ENCODE data around the gene USP2.

USP2 gene

DNA sequence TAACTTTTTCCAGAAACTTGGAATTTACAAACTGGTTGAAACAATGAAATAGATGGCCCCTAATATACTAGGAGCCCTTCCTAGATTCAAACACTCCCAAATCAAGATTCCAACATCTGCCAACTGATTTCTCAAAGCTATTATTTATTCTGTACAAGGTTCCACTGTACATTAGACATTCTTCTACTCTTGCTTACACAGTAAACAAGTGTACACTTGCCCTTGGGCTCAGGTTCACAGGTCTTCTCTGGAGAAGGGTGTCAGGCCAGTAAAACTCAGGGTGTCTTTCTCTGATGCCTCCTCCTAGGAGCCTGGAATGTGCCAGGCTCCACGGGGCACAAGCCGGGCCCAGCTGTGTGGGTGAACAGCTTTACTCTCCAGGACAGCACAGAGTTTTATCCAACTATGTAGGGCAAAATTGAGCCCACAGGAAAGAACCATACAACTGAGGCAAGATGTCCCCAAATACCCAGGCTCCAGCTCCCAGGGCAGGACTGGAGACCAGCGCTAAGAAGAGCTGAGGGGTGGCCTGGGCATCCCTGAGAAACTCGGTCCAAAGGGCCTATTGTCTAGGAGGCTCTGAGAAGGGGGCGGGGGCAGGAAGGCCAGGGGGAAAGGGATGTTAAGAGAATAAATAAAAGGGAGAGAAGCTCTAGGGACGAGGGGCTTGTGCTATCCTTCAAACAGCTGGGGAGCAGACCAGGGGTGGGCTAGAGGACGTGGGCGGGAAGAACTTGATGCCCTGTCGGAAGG, 26.2 kb downstream of the USP2 start:
- no peaks in the 10 kb centered on the region for H3K9me3 ChIP-seq (ENCODE audit: insufficient read depth, low read length)
- H3K36me3 ChIP-seq (ENCODE audit: low read length), result no peaks in the 10 kb centered on the region
- no peaks in the 10 kb centered on the region for H3K27me3 ChIP-seq (ENCODE audit: low read length)
- H3K4me2 ChIP-seq (ENCODE audit: low read depth, low read length, poor library complexity, severe bottlenecking), result no peak overlapping the region
- no peak overlapping the region for H2AFZ ChIP-seq (ENCODE audit: low read depth, low read length, severe bottlenecking)
- H3K79me2 ChIP-seq (ENCODE audit: insufficient read depth, low read length), result no peaks in the 10 kb centered on the region
- no peak overlapping the region for H3K4me3 ChIP-seq (ENCODE audit: insufficient read depth, low read length, poor library complexity, severe bottlenecking)
- no peaks in the 10 kb centered on the region for H3K9me2 ChIP-seq (replicated peaks; ENCODE audit: insufficient read depth, low read length)
- TF ChIP-seq, protein P1, sequence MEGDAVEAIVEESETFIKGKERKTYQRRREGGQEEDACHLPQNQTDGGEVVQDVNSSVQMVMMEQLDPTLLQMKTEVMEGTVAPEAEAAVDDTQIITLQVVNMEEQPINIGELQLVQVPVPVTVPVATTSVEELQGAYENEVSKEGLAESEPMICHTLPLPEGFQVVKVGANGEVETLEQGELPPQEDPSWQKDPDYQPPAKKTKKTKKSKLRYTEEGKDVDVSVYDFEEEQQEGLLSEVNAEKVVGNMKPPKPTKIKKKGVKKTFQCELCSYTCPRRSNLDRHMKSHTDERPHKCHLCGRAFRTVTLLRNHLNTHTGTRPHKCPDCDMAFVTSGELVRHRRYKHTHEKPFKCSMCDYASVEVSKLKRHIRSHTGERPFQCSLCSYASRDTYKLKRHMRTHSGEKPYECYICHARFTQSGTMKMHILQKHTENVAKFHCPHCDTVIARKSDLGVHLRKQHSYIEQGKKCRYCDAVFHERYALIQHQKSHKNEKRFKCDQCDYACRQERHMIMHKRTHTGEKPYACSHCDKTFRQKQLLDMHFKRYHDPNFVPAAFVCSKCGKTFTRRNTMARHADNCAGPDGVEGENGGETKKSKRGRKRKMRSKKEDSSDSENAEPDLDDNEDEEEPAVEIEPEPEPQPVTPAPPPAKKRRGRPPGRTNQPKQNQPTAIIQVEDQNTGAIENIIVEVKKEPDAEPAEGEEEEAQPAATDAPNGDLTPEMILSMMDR (IDR thresholded peaks at IDR 0.05; ENCODE audit: insufficient read depth, low read length, poor library complexity, severe bottlenecking), result no peak
- TF ChIP-seq EZH2phosphoT487 (conservative IDR thresholded peaks at IDR 0.05; ENCODE audit: low read length), result no peak
- H3K9ac ChIP-seq (ENCODE audit: low read length), result no peak overlapping the region
- H3F3A ChIP-seq (ENCODE audit: insufficient read depth), result no peaks in the 10 kb centered on the region
- no peak overlapping the region for H3K27ac ChIP-seq (ENCODE audit: low read depth, low read length)
- H4K20me1 ChIP-seq (ENCODE audit: low read depth, low read length), result no peaks in the 10 kb centered on the region

DNA sequence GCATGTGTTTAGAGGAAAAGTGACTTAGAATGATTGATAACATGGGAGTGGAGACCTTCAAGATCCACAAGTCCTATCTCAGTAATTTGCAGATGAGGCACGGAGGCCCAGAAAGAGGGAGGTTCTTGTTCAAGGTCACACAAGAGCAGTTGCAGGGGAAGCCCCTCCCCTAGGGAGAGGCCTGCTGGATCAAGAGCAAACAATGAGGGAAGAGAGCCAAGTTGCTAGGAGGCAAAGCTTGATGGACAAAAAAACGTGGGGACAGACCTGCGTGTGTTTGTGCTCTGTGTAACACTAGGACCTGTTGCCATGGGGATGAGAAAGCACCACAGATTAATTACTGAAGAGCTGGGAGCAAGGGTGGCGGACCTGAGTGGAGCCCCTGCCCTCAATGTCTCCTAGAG, 28.6 kb downstream of the USP2 start:
- no peaks in the 10 kb centered on the region for H3K27me3 ChIP-seq (ENCODE audit: low read length)
- no peak for TF ChIP-seq EZH2phosphoT487 (conservative IDR thresholded peaks at IDR 0.05; ENCODE audit: low read length)
- TF ChIP-seq, protein P1 (IDR thresholded peaks at IDR 0.05; ENCODE audit: insufficient read depth, low read length, poor library complexity, severe bottlenecking), result no peak
- no peaks in the 10 kb centered on the region for H3K79me2 ChIP-seq (ENCODE audit: insufficient read depth, low read length)
- H3K4me2 ChIP-seq (ENCODE audit: low read depth, low read length, poor library complexity, severe bottlenecking), result no peak overlapping the region
- H3K27ac ChIP-seq (ENCODE audit: low read depth, low read length), result no peak overlapping the region
- no peak overlapping the region for H3K4me3 ChIP-seq (ENCODE audit: insufficient read depth, low read length, poor library complexity, severe bottlenecking)
- no peaks in the 10 kb centered on the region for H3K9me2 ChIP-seq (replicated peaks; ENCODE audit: insufficient read depth, low read length)
- no peak overlapping the region for H2AFZ ChIP-seq (ENCODE audit: low read depth, low read length, severe bottlenecking)
- no peaks in the 10 kb centered on the region for H3K9me3 ChIP-seq (ENCODE audit: insufficient read depth, low read length)
- H3K36me3 ChIP-seq (ENCODE audit: low read length), result no peaks in the 10 kb centered on the region
- H3F3A ChIP-seq (ENCODE audit: insufficient read depth), result no peaks in the 10 kb centered on the region
- H4K20me1 ChIP-seq (ENCODE audit: low read depth, low read length), result no peaks in the 10 kb centered on the region
- no peak overlapping the region for H3K9ac ChIP-seq (ENCODE audit: low read length)

- Histone ChIP-seq H3K9me3 (ENCODE audit: insufficient read depth, low read length) (no peaks in the 10 kb centered on the region), H3K9ac (ENCODE audit: low read length) (no peak overlapping the region), H4K20me1 (ENCODE audit: low read depth, low read length) (no peaks in the 10 kb centered on the region), H3F3A (ENCODE audit: insufficient read depth) (no peaks in the 10 kb centered on the region), H3K79me2 (ENCODE audit: insufficient read depth, low read length) (no peaks in the 10 kb centered on the region), H3K27ac (ENCODE audit: low read depth, low read length) (no peak overlapping the region), H3K9me2 (replicated peaks; ENCODE audit: insufficient read depth, low read length) (no peaks in the 10 kb centered on the region), H3K4me2 (ENCODE audit: low read depth, low read length, poor library complexity, severe bottlenecking) (no peak overlapping the region), H3K27me3 (ENCODE audit: low read length) (no peaks in the 10 kb centered on the region), H3K4me3 (ENCODE audit: insufficient read depth, low read length, poor library complexity, severe bottlenecking) (no peak overlapping the region), H2AFZ (ENCODE audit: low read depth, low read length, severe bottlenecking) (no peak overlapping the region), H3K36me3 (ENCODE audit: low read length) (no peaks in the 10 kb centered on the region)
- TF ChIP-seq EZH2phosphoT487 (conservative IDR thresholded peaks at IDR 0.05; ENCODE audit: low read length), result no peak
- TF ChIP-seq, protein P1 (IDR thresholded peaks at IDR 0.05; ENCODE audit: insufficient read depth, low read length, poor library complexity, severe bottlenecking), result no peak
Observed at GRCh38 chr11:119351232-119351631, 30.3 kb downstream of the USP2 start.
